Endodermal cell (in vitro differentiated cells): ENCODE measurements around the gene FAM149A. TPM values are rescaled to one million over a fixed set of nuclear protein-coding genes. Genes with fewer than 3 reads are reported as not detected.

Experiments used
- DNase-seq: peaks from one replicate; pipeline ENCODE4 v3.0.0-alpha.2; 2017
- H3K27ac ChIP-seq: 2 replicates; pipeline ENCODE4 v1.5.1; 2013; ENCODE audit warnings: mild to moderate bottlenecking, low read depth, low read length, moderate library complexity
- H3K27me3 ChIP-seq: 2 replicates; pipeline ENCODE4 v1.6.1; 2013; ENCODE audit warnings: mild to moderate bottlenecking, low read length, moderate library complexity; ENCODE audit not compliant: insufficient read depth, control insufficient read depth, poor library complexity, severe bottlenecking
- H3K36me3 ChIP-seq: 2 replicates; pipeline ENCODE4 v1.7.0; 2013; ENCODE audit warnings: mild to moderate bottlenecking, low read length, moderate library complexity; ENCODE audit not compliant: control insufficient read depth, insufficient read depth
- H3K4me1 ChIP-seq: one replicate; pipeline ENCODE4 v1.7.0; 2013; ENCODE audit warnings: low read length; ENCODE audit not compliant: control insufficient read depth, insufficient read depth
- H3K4me3 ChIP-seq: 2 replicates; pipeline ENCODE4 v1.5.1; 2013; ENCODE audit warnings: mild to moderate bottlenecking, low read length, moderate library complexity
- H3K9ac ChIP-seq: 2 replicates; pipeline ENCODE4 v1.6.1; 2013; ENCODE audit warnings: mild to moderate bottlenecking, low read length, moderate library complexity; ENCODE audit not compliant: poor library complexity, severe bottlenecking; ENCODE audit errors: extremely low read depth
- H3K9me3 ChIP-seq: 2 replicates; pipeline ENCODE4 v1.6.1; 2013; ENCODE audit warnings: mild to moderate bottlenecking, low read length, moderate library complexity; ENCODE audit not compliant: control insufficient read depth
- H3K27ac Mint-ChIP-seq: 2 replicates; pipeline ENCODE4 v1.8.0; 2020; ENCODE audit warnings: mixed read lengths
- H3K27me3 Mint-ChIP-seq: 2 replicates; pipeline ENCODE4 v1.8.0; 2021; ENCODE audit warnings: mild to moderate bottlenecking, mixed read lengths; ENCODE audit not compliant: insufficient read depth
- H3K36me3 Mint-ChIP-seq: 2 replicates; pipeline ENCODE4 v1.8.0; 2020; ENCODE audit warnings: low read depth, mixed read lengths
- H3K4me1 Mint-ChIP-seq: 2 replicates; pipeline ENCODE4 v1.8.0; 2020; ENCODE audit warnings: mixed read lengths
- H3K4me3 Mint-ChIP-seq: 2 replicates; pipeline ENCODE4 v1.8.0; 2020; ENCODE audit warnings: mild to moderate bottlenecking, moderate library complexity, mixed read lengths
- H3K9me3 Mint-ChIP-seq: 2 replicates; pipeline ENCODE4 v1.8.0; 2020; ENCODE audit warnings: mild to moderate bottlenecking, mixed read lengths
- WGBS, 2 experiments: methylation state at CpG; one replicate each; pipeline versions ENCODE4 v1.1.5 to v1.1.7; 2013; ENCODE audit warnings: missing lambda C conversion rate in 2 of 2, mixed read lengths in 1 of 2; ENCODE audit not compliant: insufficient coverage in 1 of 2, insufficient read length in 1 of 2; 5-methylcytosine and 5-hydroxymethylcytosine counted together
- total RNA-seq, 2 donors: library from RNA; stranded (reverse); fragmentation: NEBNext Ultra II Directional in 1 of 2; extraction: Animal tissue kit (Norgen Biotek cat#: 25700) in 1 of 2; gene quantifications; 2 replicates in 1 of 2; 3 replicates in 1 of 2; pipeline ENCODE4 v1.2.1, GENCODE V29; 2021
- TF ChIP-seq, protein P1 (sequence below): fragments of 200-600 bp; sonication (generic); conservative IDR thresholded peaks from 2 replicates; pipeline ENCODE4 v1.5.0; 2021; ENCODE audit warnings: antibody characterized with exemption, mild to moderate bottlenecking

FAM149A gene
- total RNA-seq, 2 donors from 2014 or later = 2.4 to 3.3 TPM

DNA sequence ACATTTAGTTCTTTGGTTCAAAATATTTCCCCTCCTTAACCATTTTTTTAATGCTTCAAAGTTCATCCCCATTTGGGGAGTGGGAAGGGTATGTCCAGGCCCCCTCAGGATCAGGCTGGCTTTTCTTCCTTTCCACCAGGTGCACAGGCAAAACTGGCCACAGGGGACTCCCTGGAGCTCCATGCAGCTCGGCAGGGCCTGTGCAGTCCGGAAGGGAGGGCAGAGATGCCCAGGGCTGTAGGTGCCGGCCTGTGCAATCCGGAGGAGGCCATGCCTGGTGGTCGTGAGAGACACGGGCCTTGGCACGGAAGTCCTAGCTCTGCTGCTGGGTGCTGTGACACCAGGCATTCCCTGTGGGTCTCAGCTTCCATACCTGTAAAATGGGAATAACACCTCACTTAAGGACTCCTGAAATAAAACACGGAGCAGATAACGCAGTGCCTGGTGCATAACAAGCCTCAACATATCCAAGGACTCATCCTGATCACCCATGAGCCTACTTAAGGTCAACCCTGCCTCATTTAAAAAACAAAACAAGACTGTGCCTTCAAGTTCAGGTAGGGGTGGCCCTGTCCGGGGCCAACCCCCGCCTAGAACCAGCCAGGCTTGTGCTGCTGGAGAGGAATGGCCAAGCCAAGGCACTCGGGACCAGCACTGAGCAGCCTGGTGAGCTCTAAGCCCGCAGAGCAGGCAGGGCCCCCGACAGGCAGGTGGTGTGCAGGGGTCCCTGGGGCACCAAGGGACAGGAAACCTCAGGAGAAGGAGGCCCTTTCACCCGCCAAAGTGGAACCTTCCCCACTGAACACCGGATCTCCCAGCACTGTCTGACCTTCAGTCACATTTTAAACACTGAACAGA lies 65.7 kb downstream of the FAM149A start:
- Mint-ChIP-seq H3K36me3 (no peaks in the 10 kb centered on the region), H3K9me3 (no peaks in the 10 kb centered on the region), H3K4me1 (peaks cover 16% of the 10 kb centered on the region), H3K27me3 (peaks cover 3% of the 10 kb centered on the region), H3K4me3 (no peak overlapping the region), H3K27ac (no peak overlapping the region)
- no peak overlapping the region for H3K9ac ChIP-seq
- H3K4me1 ChIP-seq = peaks cover 8% of the 10 kb centered on the region
- no peak overlapping the region for H3K27ac ChIP-seq
- 93 to 94% methylated on average over 13 to 16 of the region's 16 CpGs for WGBS, 2 experiments
- H3K9me3 ChIP-seq = no peaks in the 10 kb centered on the region
- no peaks in the 10 kb centered on the region for H3K36me3 ChIP-seq
- no peak for DNase-seq
- H3K4me3 ChIP-seq = no peak overlapping the region
- TF ChIP-seq, protein P1, sequence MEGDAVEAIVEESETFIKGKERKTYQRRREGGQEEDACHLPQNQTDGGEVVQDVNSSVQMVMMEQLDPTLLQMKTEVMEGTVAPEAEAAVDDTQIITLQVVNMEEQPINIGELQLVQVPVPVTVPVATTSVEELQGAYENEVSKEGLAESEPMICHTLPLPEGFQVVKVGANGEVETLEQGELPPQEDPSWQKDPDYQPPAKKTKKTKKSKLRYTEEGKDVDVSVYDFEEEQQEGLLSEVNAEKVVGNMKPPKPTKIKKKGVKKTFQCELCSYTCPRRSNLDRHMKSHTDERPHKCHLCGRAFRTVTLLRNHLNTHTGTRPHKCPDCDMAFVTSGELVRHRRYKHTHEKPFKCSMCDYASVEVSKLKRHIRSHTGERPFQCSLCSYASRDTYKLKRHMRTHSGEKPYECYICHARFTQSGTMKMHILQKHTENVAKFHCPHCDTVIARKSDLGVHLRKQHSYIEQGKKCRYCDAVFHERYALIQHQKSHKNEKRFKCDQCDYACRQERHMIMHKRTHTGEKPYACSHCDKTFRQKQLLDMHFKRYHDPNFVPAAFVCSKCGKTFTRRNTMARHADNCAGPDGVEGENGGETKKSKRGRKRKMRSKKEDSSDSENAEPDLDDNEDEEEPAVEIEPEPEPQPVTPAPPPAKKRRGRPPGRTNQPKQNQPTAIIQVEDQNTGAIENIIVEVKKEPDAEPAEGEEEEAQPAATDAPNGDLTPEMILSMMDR = peak; percentile 57
- H3K27me3 ChIP-seq = no peaks in the 10 kb centered on the region

DNA sequence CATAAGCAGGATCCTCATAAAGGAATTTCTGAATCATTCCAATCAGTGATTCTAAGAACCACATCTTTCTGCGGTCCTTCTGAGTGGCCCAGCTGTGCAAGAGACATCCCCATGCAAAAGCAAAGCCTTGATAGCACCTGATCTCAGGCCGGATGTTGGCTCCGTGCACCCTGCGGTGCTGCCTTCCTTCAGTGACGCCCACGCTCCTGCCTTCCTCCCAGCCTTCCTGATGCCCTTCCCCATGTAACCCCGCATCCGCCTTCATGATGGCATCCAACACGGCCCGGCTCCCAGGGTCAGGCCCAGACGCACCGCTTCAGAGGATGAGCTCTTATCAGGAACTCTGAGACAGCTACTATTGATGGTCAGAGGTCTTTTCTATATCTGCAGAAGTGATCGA lies 66.5 kb downstream of the FAM149A start:
- Mint-ChIP-seq H3K9me3 (no peaks in the 10 kb centered on the region), H3K4me1 (peaks cover 8% of the 10 kb centered on the region), H3K27me3 (peaks cover 2% of the 10 kb centered on the region), H3K27ac (no peak overlapping the region), H3K36me3 (no peaks in the 10 kb centered on the region), H3K4me3 (no peak overlapping the region)
- Histone ChIP-seq H3K4me3 (no peak overlapping the region), H3K27me3 (no peaks in the 10 kb centered on the region), H3K9ac (no peak overlapping the region), H3K4me1 (peaks cover 4% of the 10 kb centered on the region), H3K36me3 (no peaks in the 10 kb centered on the region), H3K27ac (no peak overlapping the region), H3K9me3 (no peaks in the 10 kb centered on the region)
- no peak for DNase-seq
- 87 to 89% methylated on average over 12 to 13 of the region's 13 CpGs for WGBS, 2 experiments
- TF ChIP-seq, protein P1 = no peak

DNA sequence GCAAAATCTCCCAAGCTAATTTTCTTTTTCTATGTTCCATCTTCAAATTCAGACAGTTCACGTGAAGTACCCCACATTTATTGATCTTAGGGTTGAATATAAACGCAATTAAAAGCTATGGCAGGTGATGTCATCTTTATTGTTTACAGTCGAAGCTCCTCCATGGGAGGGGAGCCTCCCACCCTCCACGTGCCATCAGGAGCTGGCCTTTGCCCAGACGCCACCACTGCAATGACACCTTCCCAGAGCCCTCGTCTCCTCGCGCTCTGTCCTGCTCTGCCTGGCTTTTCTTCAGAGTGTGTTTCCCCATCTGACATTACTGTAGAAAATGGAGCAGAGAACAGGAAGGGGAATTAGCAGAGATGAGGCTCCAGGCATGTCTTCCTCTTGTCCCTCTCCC lies 68.0 kb downstream of the FAM149A start:
- no peak for DNase-seq
- Mint-ChIP-seq H3K36me3 (no peaks in the 10 kb centered on the region), H3K27ac (no peak overlapping the region), H3K4me1 (no peaks in the 10 kb centered on the region), H3K9me3 (no peaks in the 10 kb centered on the region), H3K27me3 (no peaks in the 10 kb centered on the region), H3K4me3 (no peak overlapping the region)
- Histone ChIP-seq H3K27me3 (no peaks in the 10 kb centered on the region), H3K4me1 (no peaks in the 10 kb centered on the region), H3K9me3 (no peaks in the 10 kb centered on the region), H3K27ac (no peak overlapping the region), H3K9ac (no peak overlapping the region), H3K36me3 (no peaks in the 10 kb centered on the region), H3K4me3 (no peak overlapping the region)
- 85% methylated on average over 8 of the region's 8 CpGs; no CpG with 5 or more reads in 1 of the 2 experiments for WGBS, 2 experiments
- TF ChIP-seq, protein P1 = no peak
